ENCODE results near the gene CDYL2. TPM values are rescaled to one million over a fixed set of nuclear protein-coding genes. Genes with fewer than 3 reads are reported as not detected.

The CDYL2 gene
- total and polyA plus RNA-seq, 4 donors: 0.46 to 12.8 (median 5.2) TPM

DNA sequence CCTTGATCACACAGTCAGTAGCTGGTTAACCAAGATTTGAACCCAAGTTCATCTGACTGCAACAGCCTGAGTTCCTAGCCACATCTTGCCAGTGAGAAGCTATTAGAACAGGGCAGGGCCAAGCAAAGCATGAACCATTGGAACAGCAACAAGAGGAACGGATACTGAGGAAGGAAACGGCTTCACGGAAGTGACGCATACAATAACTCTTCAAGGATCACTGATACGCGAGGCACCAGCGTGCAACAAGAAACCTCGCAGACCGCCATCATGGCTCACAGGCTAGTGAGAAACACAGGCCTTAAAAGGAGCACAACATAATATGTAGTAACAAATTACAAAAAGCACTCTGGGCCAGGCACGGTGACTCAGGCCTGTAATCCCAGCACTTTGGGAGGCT, 114.9 kb downstream of the CDYL2 start:
- H3K36me3 ChIP-seq (ENCODE audit: control insufficient read depth in 1 of 2, insufficient read depth in 2 of 2, low read length in 1 of 2): no peaks in the 10 kb centered on the region
- intact Hi-C loops (cut with DNase I): no loop called here
- no peaks in the 10 kb centered on the region for H3K4me1 ChIP-seq (ENCODE audit: control insufficient read depth in 1 of 2, insufficient read depth in 2 of 2, low read length in 2 of 2)
- DNase-seq (no peak), ATAC-seq (ENCODE audit: low FRiP score) (peak; percentile 11)
- H3K4me3 ChIP-seq (ENCODE audit: low read length in 2 of 2): no peak overlapping the region
- no peaks in the 10 kb centered on the region for H3K9me3 ChIP-seq (ENCODE audit: control insufficient read depth, low read length)
- H3K27me3 ChIP-seq (ENCODE audit: control insufficient read depth in 1 of 2, insufficient read depth in 2 of 2, low read length in 1 of 2): no peaks in the 10 kb centered on the region
- H3K27ac ChIP-seq (ENCODE audit: low read depth in 1 of 2, low read length in 2 of 2): no peak overlapping the region
- 76 to 84% methylated on average over 10 of the region's 10 CpGs for WGBS, 2 donors

DNA sequence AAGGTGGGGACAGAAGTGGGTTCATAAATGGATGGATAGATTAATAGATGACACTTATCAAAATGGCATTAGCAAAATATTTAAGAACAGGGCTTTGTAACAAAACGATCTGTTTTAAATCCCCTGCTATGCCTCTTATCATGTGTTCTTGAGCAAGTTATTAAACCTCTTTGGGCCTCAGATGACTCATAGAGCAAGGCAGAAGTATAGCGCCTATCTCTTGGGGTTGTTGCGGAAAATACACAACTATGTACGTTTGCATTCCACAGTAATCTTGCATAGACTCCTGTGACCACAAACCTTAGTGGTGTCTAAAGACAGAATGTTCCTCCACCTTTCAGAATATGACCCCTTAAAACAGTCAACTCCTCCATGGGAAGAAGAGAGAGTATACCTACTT, 116.8 kb downstream of the CDYL2 start:
- ATAC-seq (ENCODE audit: low FRiP score) (no peak), DNase-seq (no peak)
- Histone ChIP-seq H3K27me3 (ENCODE audit: control insufficient read depth in 1 of 2, insufficient read depth in 2 of 2, low read length in 1 of 2) (no peaks in the 10 kb centered on the region), H3K36me3 (ENCODE audit: control insufficient read depth in 1 of 2, insufficient read depth in 2 of 2, low read length in 1 of 2) (no peaks in the 10 kb centered on the region), H3K27ac (ENCODE audit: low read depth in 1 of 2, low read length in 2 of 2) (no peak overlapping the region), H3K9me3 (ENCODE audit: control insufficient read depth, low read length) (no peaks in the 10 kb centered on the region), H3K4me3 (ENCODE audit: low read length in 2 of 2) (no peak overlapping the region), H3K4me1 (ENCODE audit: control insufficient read depth in 1 of 2, insufficient read depth in 2 of 2, low read length in 2 of 2) (no peaks in the 10 kb centered on the region)
- WGBS, 2 donors: 76 to 83% methylated on average over 4 of the region's 4 CpGs
- intact Hi-C loops (cut with DNase I): no loop called here

DNA sequence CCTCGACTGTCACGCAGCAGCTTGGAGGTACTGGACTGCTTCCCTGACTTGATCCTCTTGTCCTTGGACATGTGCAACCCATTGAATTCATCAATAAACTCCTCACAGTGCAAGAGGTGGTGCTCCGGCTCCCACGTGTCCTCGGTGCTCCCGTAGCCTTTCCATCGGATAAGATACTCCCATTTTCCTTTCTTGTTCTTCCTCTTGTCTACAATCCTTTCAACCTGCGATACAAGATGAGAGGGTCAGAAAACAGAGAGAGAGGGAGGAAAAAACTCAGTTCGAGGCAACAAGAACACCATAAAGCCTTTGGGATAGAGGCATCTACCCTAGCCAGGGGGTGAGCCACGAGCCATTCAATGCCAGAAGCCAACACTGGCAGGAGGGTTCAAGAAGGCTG, 119.5 kb downstream of the CDYL2 start:
- no peaks in the 10 kb centered on the region for H3K27me3 ChIP-seq (ENCODE audit: control insufficient read depth in 1 of 2, insufficient read depth in 2 of 2, low read length in 1 of 2)
- DNase-seq (no peak), ATAC-seq (ENCODE audit: low FRiP score) (no peak)
- intact Hi-C loops (cut with DNase I): no loop called here
- no peak overlapping the region for H3K27ac ChIP-seq (ENCODE audit: low read depth in 1 of 2, low read length in 2 of 2)
- H3K9me3 ChIP-seq (ENCODE audit: control insufficient read depth, low read length): no peaks in the 10 kb centered on the region
- 84 to 90% methylated on average over 10 of the region's 10 CpGs for WGBS, 2 donors
- no peaks in the 10 kb centered on the region for H3K36me3 ChIP-seq (ENCODE audit: control insufficient read depth in 1 of 2, insufficient read depth in 2 of 2, low read length in 1 of 2)
- H3K4me3 ChIP-seq (ENCODE audit: low read length in 2 of 2): no peak overlapping the region
- no peaks in the 10 kb centered on the region for H3K4me1 ChIP-seq (ENCODE audit: control insufficient read depth in 1 of 2, insufficient read depth in 2 of 2, low read length in 2 of 2)

DNA sequence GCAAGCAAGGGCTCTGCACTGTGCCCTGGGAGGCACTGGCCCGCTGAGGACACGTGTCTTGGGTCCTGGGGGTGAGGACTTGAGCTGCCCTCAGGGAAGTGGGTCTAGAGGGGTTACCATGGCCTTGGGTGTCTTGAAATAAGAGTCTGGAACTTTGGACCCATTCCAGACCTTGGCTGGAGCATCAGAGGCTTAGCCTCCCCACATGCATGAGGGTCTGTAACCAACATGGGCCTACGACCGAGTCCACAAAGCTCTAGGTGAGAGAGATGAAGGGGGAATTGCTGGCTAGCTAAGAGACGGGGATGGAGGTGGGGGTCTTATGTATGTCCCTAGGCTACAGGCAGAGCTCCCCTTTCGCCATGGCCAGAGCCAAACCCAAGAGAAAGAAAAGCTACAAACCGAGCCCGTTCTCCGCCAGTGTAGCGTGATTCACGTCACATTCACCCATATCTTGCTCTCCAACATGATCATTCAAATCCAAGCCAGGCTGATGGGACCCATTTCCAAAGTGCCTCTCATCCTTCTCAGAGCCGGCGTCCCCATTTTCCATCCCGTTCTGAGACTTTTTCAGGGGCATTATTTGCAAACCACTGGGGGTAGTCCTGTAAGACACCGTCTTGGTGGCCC, 120.1 kb downstream of the CDYL2 start:
- H3K4me3 ChIP-seq (ENCODE audit: low read length in 2 of 2): no peak overlapping the region
- no peak overlapping the region for H3K27ac ChIP-seq (ENCODE audit: low read depth in 1 of 2, low read length in 2 of 2)
- no peaks in the 10 kb centered on the region for H3K9me3 ChIP-seq (ENCODE audit: control insufficient read depth, low read length)
- H3K36me3 ChIP-seq (ENCODE audit: control insufficient read depth in 1 of 2, insufficient read depth in 2 of 2, low read length in 1 of 2): no peaks in the 10 kb centered on the region
- H3K4me1 ChIP-seq (ENCODE audit: control insufficient read depth in 1 of 2, insufficient read depth in 2 of 2, low read length in 2 of 2): no peaks in the 10 kb centered on the region
- DNase-seq: no peak
- ATAC-seq (ENCODE audit: low FRiP score): no peak
- intact Hi-C loops (cut with DNase I): no loop called here
- WGBS, 2 donors: 98 to 99% methylated on average over 15 of the region's 15 CpGs
- H3K27me3 ChIP-seq (ENCODE audit: control insufficient read depth in 1 of 2, insufficient read depth in 2 of 2, low read length in 1 of 2): no peaks in the 10 kb centered on the region

GRCh38 chr16:80683646-80684045, 120.8 kb downstream of the CDYL2 start:
- H3K27me3 ChIP-seq (ENCODE audit: control insufficient read depth in 1 of 2, insufficient read depth in 2 of 2, low read length in 1 of 2): no peaks in the 10 kb centered on the region
- intact Hi-C loops (cut with DNase I): no loop called here
- H3K4me3 ChIP-seq (ENCODE audit: low read length in 2 of 2): no peak overlapping the region
- WGBS, 2 donors: 97 to 99% methylated on average over 3 of the region's 3 CpGs
- ATAC-seq (ENCODE audit: low FRiP score) (no peak), DNase-seq (no peak)
- H3K36me3 ChIP-seq (ENCODE audit: control insufficient read depth in 1 of 2, insufficient read depth in 2 of 2, low read length in 1 of 2): no peaks in the 10 kb centered on the region
- H3K4me1 ChIP-seq (ENCODE audit: control insufficient read depth in 1 of 2, insufficient read depth in 2 of 2, low read length in 2 of 2): no peaks in the 10 kb centered on the region
- no peaks in the 10 kb centered on the region for H3K9me3 ChIP-seq (ENCODE audit: control insufficient read depth, low read length)
- no peak overlapping the region for H3K27ac ChIP-seq (ENCODE audit: low read depth in 1 of 2, low read length in 2 of 2)

DNA sequence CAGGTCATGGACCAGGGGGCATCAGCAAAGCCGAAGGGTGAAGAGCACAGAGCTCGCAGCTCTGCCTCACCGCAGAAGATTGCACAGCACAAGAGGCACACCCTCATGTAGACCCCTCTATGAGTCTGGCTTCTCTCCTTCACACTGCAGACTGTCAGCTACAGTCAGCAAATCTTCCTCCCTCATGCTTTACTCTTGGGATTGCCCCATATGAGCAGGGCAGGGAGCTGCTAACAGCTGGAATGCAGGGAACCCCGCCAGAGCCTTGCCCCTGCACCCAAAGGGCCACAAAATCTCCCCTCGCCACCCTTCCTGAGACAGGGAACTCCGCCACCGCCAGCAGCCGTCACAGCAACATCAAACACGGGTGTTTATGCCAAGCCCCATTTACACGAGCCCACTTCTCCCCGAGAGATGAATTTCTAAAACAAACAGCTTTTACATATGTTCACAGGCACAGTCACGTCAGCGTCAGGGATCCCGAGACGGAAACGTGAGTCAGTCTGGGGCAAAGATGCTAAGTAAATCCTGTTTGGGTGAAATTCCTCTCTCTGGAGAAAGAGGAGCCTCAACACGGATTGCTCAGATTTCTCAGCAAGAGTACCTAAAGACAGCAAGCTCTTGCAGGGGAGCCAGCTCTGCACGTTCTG, 121.9 kb downstream of the CDYL2 start:
- Histone ChIP-seq H3K27ac (ENCODE audit: low read depth in 1 of 2, low read length in 2 of 2) (no peak overlapping the region), H3K9me3 (ENCODE audit: control insufficient read depth, low read length) (no peaks in the 10 kb centered on the region), H3K36me3 (ENCODE audit: control insufficient read depth in 1 of 2, insufficient read depth in 2 of 2, low read length in 1 of 2) (no peaks in the 10 kb centered on the region), H3K27me3 (ENCODE audit: control insufficient read depth in 1 of 2, insufficient read depth in 2 of 2, low read length in 1 of 2) (no peaks in the 10 kb centered on the region), H3K4me3 (ENCODE audit: low read length in 2 of 2) (no peak overlapping the region), H3K4me1 (ENCODE audit: control insufficient read depth in 1 of 2, insufficient read depth in 2 of 2, low read length in 2 of 2) (no peaks in the 10 kb centered on the region)
- ATAC-seq (ENCODE audit: low FRiP score): no peak
- intact Hi-C loops (cut with DNase I): no loop called here
- no peak for DNase-seq
- 27 to 41% methylated on average over 18 of the region's 18 CpGs for WGBS, 2 donors

GRCh38 chr16:80681436-80681835, 123.0 kb downstream of the CDYL2 start:
- Histone ChIP-seq H3K27ac (ENCODE audit: low read depth in 1 of 2, low read length in 2 of 2) (no peak overlapping the region), H3K9me3 (ENCODE audit: control insufficient read depth, low read length) (no peaks in the 10 kb centered on the region), H3K27me3 (ENCODE audit: control insufficient read depth in 1 of 2, insufficient read depth in 2 of 2, low read length in 1 of 2) (no peaks in the 10 kb centered on the region), H3K4me3 (ENCODE audit: low read length in 2 of 2) (no peak overlapping the region), H3K36me3 (ENCODE audit: control insufficient read depth in 1 of 2, insufficient read depth in 2 of 2, low read length in 1 of 2) (no peaks in the 10 kb centered on the region), H3K4me1 (ENCODE audit: control insufficient read depth in 1 of 2, insufficient read depth in 2 of 2, low read length in 2 of 2) (no peaks in the 10 kb centered on the region)
- intact Hi-C loops (cut with DNase I): no loop called here
- DNase-seq (no peak), ATAC-seq (ENCODE audit: low FRiP score) (no peak)
- WGBS, 2 donors: 92 to 93% methylated on average over 7 of the region's 7 CpGs

DNA sequence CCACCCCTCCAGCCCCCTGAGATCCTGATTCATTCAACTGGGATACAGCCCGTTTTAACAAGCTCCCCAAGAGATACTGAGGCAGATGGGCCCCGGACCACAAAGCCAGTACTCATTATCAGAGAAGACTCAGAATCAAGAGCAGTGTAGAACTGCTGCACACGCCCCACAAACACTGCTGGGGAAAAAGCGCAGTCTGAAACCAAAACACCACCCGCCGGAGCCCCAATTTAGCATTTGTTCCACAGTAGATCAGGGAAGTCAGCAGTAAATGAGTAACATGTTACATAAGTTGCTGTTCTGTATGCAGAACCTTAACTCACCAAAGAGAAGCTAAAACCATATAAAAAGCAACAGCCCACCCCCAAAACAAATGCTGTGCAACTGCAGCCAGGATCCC, 123.6 kb downstream of the CDYL2 start:
- Histone ChIP-seq H3K9me3 (ENCODE audit: control insufficient read depth, low read length) (no peaks in the 10 kb centered on the region), H3K36me3 (ENCODE audit: control insufficient read depth in 1 of 2, insufficient read depth in 2 of 2, low read length in 1 of 2) (no peaks in the 10 kb centered on the region), H3K27me3 (ENCODE audit: control insufficient read depth in 1 of 2, insufficient read depth in 2 of 2, low read length in 1 of 2) (no peaks in the 10 kb centered on the region), H3K4me3 (ENCODE audit: low read length in 2 of 2) (no peak overlapping the region), H3K4me1 (ENCODE audit: control insufficient read depth in 1 of 2, insufficient read depth in 2 of 2, low read length in 2 of 2) (no peaks in the 10 kb centered on the region), H3K27ac (ENCODE audit: low read depth in 1 of 2, low read length in 2 of 2) (no peak overlapping the region)
- intact Hi-C loops (cut with DNase I): no loop called here
- WGBS, 2 donors: 96 to 97% methylated on average over 6 of the region's 6 CpGs
- DNase-seq (no peak), ATAC-seq (ENCODE audit: low FRiP score) (no peak)

DNA sequence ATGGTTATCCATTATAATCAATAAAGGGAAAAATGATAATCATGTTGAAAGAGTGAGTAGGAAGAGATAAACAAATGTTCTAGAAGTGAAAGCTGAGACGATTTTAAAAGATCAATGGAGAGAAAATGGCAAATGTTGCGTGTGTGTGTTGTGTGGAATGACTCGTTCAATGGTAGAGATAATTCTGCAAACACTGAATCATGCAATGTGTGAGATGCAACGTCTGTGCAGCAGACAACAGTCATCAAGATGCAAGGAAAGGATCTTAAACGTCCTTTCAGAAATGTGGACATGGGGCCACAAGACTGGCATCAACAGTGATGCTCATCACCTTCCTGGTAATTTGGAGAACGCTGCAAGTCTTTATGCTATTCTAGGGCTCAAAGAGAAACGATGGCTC, 124.4 kb downstream of the CDYL2 start:
- intact Hi-C loops (cut with DNase I): no loop called here
- 90 to 91% methylated on average over 7 of the region's 7 CpGs for WGBS, 2 donors
- no peak for DNase-seq

More for the DNA sequence above, 124.4 kb downstream of the CDYL2 start:
- no peaks in the 10 kb centered on the region for H3K4me1 ChIP-seq (ENCODE audit: control insufficient read depth in 1 of 2, insufficient read depth in 2 of 2, low read length in 2 of 2)
- no peak for ATAC-seq (ENCODE audit: low FRiP score)
- no peaks in the 10 kb centered on the region for H3K36me3 ChIP-seq (ENCODE audit: control insufficient read depth in 1 of 2, insufficient read depth in 2 of 2, low read length in 1 of 2)
- H3K27me3 ChIP-seq (ENCODE audit: control insufficient read depth in 1 of 2, insufficient read depth in 2 of 2, low read length in 1 of 2): no peaks in the 10 kb centered on the region
- H3K27ac ChIP-seq (ENCODE audit: low read depth in 1 of 2, low read length in 2 of 2): no peak overlapping the region
- no peaks in the 10 kb centered on the region for H3K9me3 ChIP-seq (ENCODE audit: control insufficient read depth, low read length)
- H3K4me3 ChIP-seq (ENCODE audit: low read length in 2 of 2): no peak overlapping the region

Measured in aorta (tissue), 5 donors.